ENCODE measurements around the gene CCR5AS.
"Not testable (repeated sequence)": the region's sequence is repeated elsewhere in the genome, so short reads cannot be mapped to it uniquely, and the experiment has no call there.

The CCR5AS gene

GRCh38 chr3:46353090-46353489, 53.8 kb downstream of the CCR5AS start:
- no peak for DNase-seq

GRCh38 chr3:46351646-46352045, 55.2 kb downstream of the CCR5AS start:
- DNase-seq = no peak

GRCh38 chr3:46350262-46350565, 56.7 kb downstream of the CCR5AS start:
- no peak for DNase-seq

- DNase-seq = no peak
These were observed 57.2 kb downstream of the CCR5AS start for GRCh38 chr3:46349484-46350261.

GRCh38 chr3:46348823-46349482, 57.9 kb downstream of the CCR5AS start:
- no peak for DNase-seq

GRCh38 chr3:46344476-46344875, 62.4 kb downstream of the CCR5AS start:
- DNase-seq = no peak

- no peak for DNase-seq
These were observed 68.0 kb downstream of the CCR5AS start for GRCh38 chr3:46338840-46339239.

- DNase-seq = no peak
These were observed 69.0 kb downstream of the CCR5AS start for GRCh38 chr3:46337911-46338310.

GRCh38 chr3:46335541-46335940, 71.3 kb downstream of the CCR5AS start:
- DNase-seq = no peak

- DNase-seq = no peak
These were observed 72.0 kb downstream of the CCR5AS start for GRCh38 chr3:46334741-46335478.

- not testable (repeated sequence) for DNase-seq
These were observed 76.2 kb downstream of the CCR5AS start for GRCh38 chr3:46330676-46331075.

- no peak for DNase-seq
These were observed 81.1 kb downstream of the CCR5AS start for GRCh38 chr3:46325645-46326300.

- no peak for DNase-seq
These were observed 82.8 kb downstream of the CCR5AS start for GRCh38 chr3:46324036-46324435.

GRCh38 chr3:46321461-46322104, 85.3 kb downstream of the CCR5AS start:
- no peak for DNase-seq

GRCh38 chr3:46318207-46318927, 88.5 kb downstream of the CCR5AS start:
- DNase-seq = no peak

- DNase-seq = no peak
These were observed 90.7 kb downstream of the CCR5AS start for GRCh38 chr3:46316206-46316605.

GRCh38 chr3:46314517-46314916, 92.3 kb downstream of the CCR5AS start:
- DNase-seq = no peak

All from NCI-H69 (cell line).